Spinal cord (tissue), 10 donors: Measurements from ENCODE around the gene RDH5. TPM values are rescaled to one million over a fixed set of nuclear protein-coding genes. Genes with fewer than 3 reads are reported as not detected.

Source experiments
- DNase-seq, 6 donors: peaks; one replicate each; pipeline versions ENCODE4 v3.0.0 to v3.0.0-alpha.2; 2013 to 2015; ENCODE audit warnings: low spot score in 6 of 6, low read depth in 4 of 6
- H3K27ac ChIP-seq: one replicate; pipeline ENCODE4 v1.5.1; 2013; ENCODE audit warnings: low read depth, low read length, control low read depth
- H3K27me3 ChIP-seq: one replicate; pipeline ENCODE4 v1.6.1; 2013; ENCODE audit warnings: low read length; ENCODE audit not compliant: control insufficient read depth, insufficient read depth
- H3K36me3 ChIP-seq: one replicate; pipeline ENCODE4 v1.6.1; 2013; ENCODE audit warnings: low read length; ENCODE audit not compliant: control insufficient read depth, insufficient read depth
- H3K4me1 ChIP-seq: one replicate; pipeline ENCODE4 v1.6.1; 2013; ENCODE audit warnings: low read length; ENCODE audit not compliant: control insufficient read depth, insufficient read depth
- H3K4me3 ChIP-seq: one replicate; pipeline ENCODE4 v1.5.1; 2013; ENCODE audit warnings: low read depth, low read length, control low read depth
- H3K9me3 ChIP-seq: one replicate; pipeline ENCODE4 v1.6.1; 2013; ENCODE audit warnings: low read length; ENCODE audit not compliant: control insufficient read depth, insufficient read depth
- WGBS: methylation state at CpG from one replicate; pipeline ENCODE4 v1.1.5; 2013; ENCODE audit warnings: missing lambda C conversion rate; ENCODE audit not compliant: insufficient coverage; 5-methylcytosine and 5-hydroxymethylcytosine counted together
- polyA plus RNA-seq, 2 donors: library from polyadenylated mRNA; unstranded; fragments of 120-200 nt; gene quantifications; one replicate each; pipeline ENCODE4 v1.2.1, GENCODE V29; 2013; ENCODE audit not compliant: insufficient read length in 2 of 2
- total RNA-seq, 2 donors: library from RNA; depleted of rRNA in 1 of 2; stranded (reverse); fragments of 120-200 nt in 1 of 2; fragments of >200 nt in 1 of 2; gene quantifications; one replicate each; pipeline versions ENCODE4 v1.2.3 to v1.2.4, GENCODE V29; 2013 to 2014
- donor health status: healthy.

The RDH5 gene
- total and polyA plus RNA-seq, 4 donors = 7.7 to 18.3 (median 12.3) TPM

DNA sequence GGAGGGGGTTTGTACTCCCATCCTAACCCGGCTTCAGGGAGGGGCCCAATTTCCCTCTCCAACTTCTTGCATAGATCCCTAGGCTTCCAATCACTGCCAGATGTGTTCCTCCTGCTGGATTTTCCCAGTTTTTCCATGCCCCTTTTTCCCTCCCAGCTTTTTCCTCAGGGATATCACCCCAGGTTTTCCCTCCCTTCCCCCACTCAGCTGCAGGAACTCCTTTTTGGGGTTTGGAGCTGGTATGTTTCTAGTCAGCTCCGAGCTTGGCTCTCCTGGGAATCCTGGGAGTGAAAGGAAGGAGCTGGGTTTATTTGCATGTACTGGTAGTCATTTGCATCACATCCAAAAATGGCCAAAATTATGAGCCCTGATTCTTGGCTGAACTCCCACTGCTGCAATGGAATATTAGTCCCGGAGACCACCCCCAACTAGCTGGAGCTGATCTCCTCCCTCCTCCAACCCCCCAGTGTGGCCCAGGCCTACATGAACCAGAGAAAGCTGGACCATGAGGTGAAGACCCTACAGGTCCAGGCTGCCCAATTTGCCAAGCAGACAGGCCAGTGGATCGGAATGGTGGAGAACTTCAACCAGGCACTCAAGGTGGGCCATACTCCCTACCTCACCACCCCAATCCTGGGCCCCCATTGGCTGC, 1.4 kb upstream of the RDH5 start:
- H3K27ac ChIP-seq = peak overlapping the region; percentile 97
- no peak for DNase-seq
- H3K27me3 ChIP-seq = no peaks in the 10 kb centered on the region
- no peaks in the 10 kb centered on the region for H3K9me3 ChIP-seq
- H3K4me1 ChIP-seq = peaks cover 65% of the 10 kb centered on the region
- H3K4me3 ChIP-seq = peak overlapping the region; percentile 12
- 86% methylated on average over 3 of the region's 4 CpGs for WGBS
- peaks cover 35% of the 10 kb centered on the region for H3K36me3 ChIP-seq

DNA sequence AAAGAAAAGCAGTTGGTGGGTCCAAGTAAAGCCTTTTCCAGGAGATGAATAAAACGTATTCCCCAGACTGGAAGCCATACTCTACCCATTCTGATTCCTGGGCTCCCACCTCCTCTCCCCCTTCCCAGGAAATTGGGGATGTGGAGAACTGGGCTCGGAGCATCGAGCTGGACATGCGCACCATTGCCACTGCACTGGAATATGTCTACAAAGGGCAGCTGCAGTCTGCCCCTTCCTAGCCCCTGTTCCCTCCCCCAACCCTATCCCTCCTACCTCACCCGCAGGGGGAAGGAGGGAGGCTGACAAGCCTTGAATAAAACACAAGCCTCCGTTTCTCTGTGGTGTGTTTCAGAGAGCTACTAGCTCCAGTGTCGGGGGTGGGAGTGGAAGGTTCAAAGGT, 822 bp upstream of the RDH5 start:
- no CpG with 5 or more reads among the region's 7 CpGs for WGBS
- peak overlapping the region; percentile 97 for H3K27ac ChIP-seq
- H3K4me1 ChIP-seq = peaks cover 70% of the 10 kb centered on the region

DNA sequence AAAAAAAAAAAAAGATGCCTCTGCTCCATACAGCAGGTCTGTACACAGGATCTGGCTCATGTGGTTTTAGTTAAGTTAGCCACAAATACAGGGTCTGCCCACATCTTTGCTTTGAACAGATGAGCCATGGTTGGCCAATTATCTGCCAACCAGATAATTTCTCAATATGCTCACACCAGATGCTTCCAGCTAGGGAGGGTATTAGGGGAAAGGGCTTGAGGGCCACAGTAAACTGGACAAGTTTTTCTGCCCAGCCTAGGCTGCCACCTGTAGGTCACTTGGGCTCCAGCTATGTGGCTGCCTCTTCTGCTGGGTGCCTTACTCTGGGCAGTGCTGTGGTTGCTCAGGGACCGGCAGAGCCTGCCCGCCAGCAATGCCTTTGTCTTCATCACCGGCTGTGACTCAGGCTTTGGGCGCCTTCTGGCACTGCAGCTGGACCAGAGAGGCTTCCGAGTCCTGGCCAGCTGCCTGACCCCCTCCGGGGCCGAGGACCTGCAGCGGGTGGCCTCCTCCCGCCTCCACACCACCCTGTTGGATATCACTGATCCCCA, 776 bp downstream of the RDH5 start:
- H3K4me3 ChIP-seq = no peak overlapping the region
- peaks cover 68% of the 10 kb centered on the region for H3K4me1 ChIP-seq
- H3K9me3 ChIP-seq = no peaks in the 10 kb centered on the region
- no peaks in the 10 kb centered on the region for H3K27me3 ChIP-seq
- WGBS = 36% methylated on average over 9 of the region's 9 CpGs
- peak in 1 of 6 donors; percentile 69 for DNase-seq
- H3K27ac ChIP-seq = no peak overlapping the region
- peaks cover 55% of the 10 kb centered on the region for H3K36me3 ChIP-seq

More for the DNA sequence above, 822 bp upstream of the RDH5 start:
- no peak for DNase-seq
- Histone ChIP-seq H3K9me3 (no peaks in the 10 kb centered on the region), H3K27me3 (no peaks in the 10 kb centered on the region), H3K36me3 (peaks cover 41% of the 10 kb centered on the region), H3K4me3 (no peak overlapping the region)

DNA sequence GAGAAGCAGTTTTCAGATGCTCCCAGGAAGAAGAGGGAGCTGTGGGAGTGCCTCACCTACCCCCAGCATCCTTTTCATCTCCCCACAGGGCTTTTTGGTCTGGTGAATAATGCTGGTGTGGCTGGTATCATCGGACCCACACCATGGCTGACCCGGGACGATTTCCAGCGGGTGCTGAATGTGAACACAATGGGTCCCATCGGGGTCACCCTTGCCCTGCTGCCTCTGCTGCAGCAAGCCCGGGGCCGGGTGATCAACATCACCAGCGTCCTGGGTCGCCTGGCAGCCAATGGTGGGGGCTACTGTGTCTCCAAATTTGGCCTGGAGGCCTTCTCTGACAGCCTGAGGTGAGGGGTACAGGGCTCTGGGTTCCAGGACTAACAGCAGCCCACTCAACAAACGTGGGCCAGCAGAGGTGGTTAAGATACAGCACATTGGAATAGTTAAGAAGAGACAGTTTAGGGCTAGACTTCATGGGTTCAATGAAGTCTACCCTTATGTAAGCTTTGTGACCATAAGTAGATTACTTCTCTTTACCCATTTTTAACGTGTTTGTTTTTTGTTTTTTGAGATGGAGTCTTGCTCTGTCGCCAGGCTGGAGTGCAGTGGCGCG, 1.5 kb downstream of the RDH5 start:
- Histone ChIP-seq H3K4me1 (peaks cover 65% of the 10 kb centered on the region), H3K36me3 (peaks cover 62% of the 10 kb centered on the region), H3K27me3 (no peaks in the 10 kb centered on the region), H3K27ac (no peak overlapping the region), H3K4me3 (no peak overlapping the region), H3K9me3 (no peaks in the 10 kb centered on the region)
- WGBS = 78% methylated on average over 10 of the region's 14 CpGs
- DNase-seq = no peak

- no peak for DNase-seq
- Histone ChIP-seq H3K4me3 (no peak overlapping the region), H3K4me1 (peaks cover 66% of the 10 kb centered on the region), H3K27ac (no peak overlapping the region), H3K27me3 (no peaks in the 10 kb centered on the region), H3K9me3 (no peaks in the 10 kb centered on the region), H3K36me3 (peaks cover 68% of the 10 kb centered on the region)
- WGBS = 100% methylated on average over 1 of the region's 8 CpGs
These were observed 2.8 kb downstream of the RDH5 start for GRCh38 chr12:55722948-55723347.

DNA sequence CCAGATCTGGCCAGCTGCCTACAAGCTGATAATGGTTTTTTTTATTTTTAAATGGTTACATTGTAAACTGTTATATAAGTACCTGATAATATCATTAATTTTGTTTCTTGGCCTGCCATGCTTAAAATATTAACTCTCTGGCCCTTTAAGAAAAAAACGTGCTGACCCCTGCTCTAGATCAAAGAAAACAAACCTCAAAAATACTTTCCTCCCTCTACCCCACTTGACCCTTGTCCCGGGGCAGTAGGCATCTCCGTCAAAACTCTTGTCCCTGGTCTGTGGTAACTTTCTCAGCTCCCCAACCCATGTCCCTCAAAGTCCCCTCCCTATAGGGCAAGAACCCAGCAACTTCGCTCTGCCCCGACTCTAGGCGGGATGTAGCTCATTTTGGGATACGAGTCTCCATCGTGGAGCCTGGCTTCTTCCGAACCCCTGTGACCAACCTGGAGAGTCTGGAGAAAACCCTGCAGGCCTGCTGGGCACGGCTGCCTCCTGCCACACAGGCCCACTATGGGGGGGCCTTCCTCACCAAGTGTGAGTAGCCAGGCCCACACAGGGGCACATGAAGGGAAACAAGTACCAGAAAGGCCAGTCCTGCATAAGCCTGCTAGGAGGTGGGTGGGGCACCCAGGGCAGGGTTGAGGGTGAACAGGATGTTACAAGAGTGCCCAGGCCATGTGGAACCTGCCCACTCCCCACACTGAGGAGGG, 3.5 kb downstream of the RDH5 start:
- Histone ChIP-seq H3K9me3 (no peaks in the 10 kb centered on the region), H3K27ac (no peak overlapping the region), H3K36me3 (peaks cover 64% of the 10 kb centered on the region), H3K27me3 (no peaks in the 10 kb centered on the region), H3K4me1 (peaks cover 61% of the 10 kb centered on the region), H3K4me3 (no peak overlapping the region)
- 83% methylated on average over 10 of the region's 10 CpGs for WGBS
- DNase-seq = no peak

GRCh38 chr12:55724226-55724939, 4.2 kb downstream of the RDH5 start:
- peak in 2 of 6 donors; percentile 65 to 67 for DNase-seq
- 72% methylated on average over 8 of the region's 11 CpGs for WGBS
- no peak overlapping the region for H3K4me3 ChIP-seq
- H3K9me3 ChIP-seq = no peaks in the 10 kb centered on the region
- peaks cover 57% of the 10 kb centered on the region for H3K36me3 ChIP-seq
- H3K27me3 ChIP-seq = no peaks in the 10 kb centered on the region
- H3K4me1 ChIP-seq = peaks cover 58% of the 10 kb centered on the region
- no peak overlapping the region for H3K27ac ChIP-seq

DNA sequence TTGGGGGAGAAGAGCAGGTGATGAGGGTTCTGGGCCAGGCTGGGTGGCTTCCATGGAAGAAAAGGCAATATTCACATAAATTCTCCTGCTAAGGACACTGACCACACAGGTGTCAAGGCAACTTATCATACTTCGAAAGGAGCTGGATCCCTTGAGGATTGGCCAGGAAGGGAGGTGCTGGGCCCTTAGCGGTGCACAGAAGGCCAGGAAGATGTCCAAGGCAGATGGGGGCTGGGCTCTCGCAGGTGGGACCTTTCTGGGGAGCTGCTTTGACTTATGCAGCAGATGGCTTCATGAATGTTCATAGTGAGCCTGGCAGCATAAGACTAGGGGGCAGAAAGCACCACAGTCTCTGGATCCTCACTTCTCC, 4.7 kb downstream of the RDH5 start:
- WGBS = 58% methylated on average over 2 of the region's 3 CpGs

DNA sequence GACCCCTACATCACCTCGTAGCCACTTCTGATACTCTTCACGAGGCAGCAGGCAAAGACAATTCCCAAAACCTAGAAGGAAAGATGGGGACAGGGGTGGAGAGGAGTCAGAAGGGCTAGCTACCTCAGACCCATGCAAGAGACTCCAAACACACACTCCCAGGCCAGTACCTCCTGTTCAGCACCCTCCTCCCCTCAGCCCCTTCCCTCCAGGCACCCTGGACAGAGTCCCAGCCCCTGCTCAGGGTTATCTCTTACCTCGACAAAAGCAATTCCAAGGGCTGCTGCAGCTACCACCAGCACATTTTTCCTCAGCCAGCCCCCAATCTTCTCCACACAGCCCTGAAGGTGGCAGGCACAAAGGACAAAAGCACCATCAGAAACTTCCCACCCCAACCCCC, 5.4 kb downstream of the RDH5 start:
- Histone ChIP-seq H3K4me3 (no peak overlapping the region), H3K36me3 (peaks cover 48% of the 10 kb centered on the region), H3K27ac (no peak overlapping the region), H3K9me3 (no peaks in the 10 kb centered on the region), H3K4me1 (peaks cover 58% of the 10 kb centered on the region), H3K27me3 (no peaks in the 10 kb centered on the region)
- no peak for DNase-seq
- WGBS = 85% methylated on average over 1 of the region's 3 CpGs

More for the DNA sequence above, 4.7 kb downstream of the RDH5 start:
- peaks cover 52% of the 10 kb centered on the region for H3K36me3 ChIP-seq
- H3K27ac ChIP-seq = no peak overlapping the region
- H3K9me3 ChIP-seq = no peaks in the 10 kb centered on the region
- H3K4me3 ChIP-seq = no peak overlapping the region
- no peaks in the 10 kb centered on the region for H3K27me3 ChIP-seq
- H3K4me1 ChIP-seq = peaks cover 58% of the 10 kb centered on the region
- DNase-seq = no peak
